Keratinocyte (primary cell): Measurements from ENCODE around the gene GRIK2. TPM values are rescaled to one million over a fixed set of nuclear protein-coding genes. Genes with fewer than 3 reads are reported as not detected.

Experiments used
- DNase-seq: peaks from one replicate; pipeline ENCODE4 v3.0.0-alpha.2; 2011; ENCODE audit warnings: low read depth, missing footprints, low spot score
- FAIRE-seq: peaks from 2 replicates; lab custom pipeline; 2011; peaks lifted over from hg19 to GRCh38; lab: Jason Lieb, UNC
- H2AFZ ChIP-seq: 2 replicates; pipeline ENCODE4 v1.6.0; 2012; ENCODE audit warnings: low read length, control low read depth, inconsistent platforms; ENCODE audit not compliant: control insufficient read depth
- H3K27ac ChIP-seq: 2 replicates; pipeline ENCODE4 v1.5.1; 2011; ENCODE audit warnings: low read length; ENCODE audit not compliant: control insufficient read depth, insufficient read depth
- H3K27me3 ChIP-seq: 3 replicates; pipeline ENCODE4 v1.6.0; 2011; ENCODE audit warnings: low read length; ENCODE audit not compliant: control insufficient read depth, insufficient read depth; ENCODE audit errors: extremely low read depth
- H3K36me3 ChIP-seq, 2 experiments: 2 replicates in 1 of 2; 3 replicates in 1 of 2; pipeline ENCODE4 v1.5.1; 2011; ENCODE audit warnings: low read length in 2 of 2, mild to moderate bottlenecking in 1 of 2; ENCODE audit not compliant: control insufficient read depth in 2 of 2, insufficient read depth in 2 of 2; ENCODE audit errors: extremely low read depth in 1 of 2
- H3K4me1 ChIP-seq: 3 replicates; pipeline ENCODE4 v1.5.1; 2011; ENCODE audit warnings: low read length; ENCODE audit not compliant: control insufficient read depth, insufficient read depth; ENCODE audit errors: extremely low read depth
- H3K4me2 ChIP-seq: 3 replicates; pipeline ENCODE4 v1.6.0; 2011; ENCODE audit warnings: low read depth, low read length; ENCODE audit not compliant: control insufficient read depth, insufficient read depth; ENCODE audit errors: extremely low read depth
- H3K4me3 ChIP-seq, 3 experiments: fragments of 200-600 bp in 1 of 3; sonication (generic) in 1 of 3; 2 replicates in 2 of 3; 3 replicates in 1 of 3; pipeline ENCODE4 v1.5.1; 2011 to 2016; ENCODE audit warnings: low read length in 3 of 3, mild to moderate bottlenecking in 3 of 3, control low read depth in 2 of 3, inconsistent platforms in 1 of 3, low read depth in 1 of 3, mixed read lengths in 1 of 3, mixed run types in 1 of 3, moderate library complexity in 1 of 3; ENCODE audit not compliant: control insufficient read depth in 2 of 3, insufficient read depth in 2 of 3; ENCODE audit errors: extremely low read depth in 1 of 3
- H3K79me2 ChIP-seq: 2 replicates; pipeline ENCODE4 v1.6.0; 2012; ENCODE audit warnings: low read length; ENCODE audit not compliant: control insufficient read depth, insufficient read depth
- H3K9ac ChIP-seq: 3 replicates; pipeline ENCODE4 v1.6.0; 2011; ENCODE audit warnings: low read length; ENCODE audit not compliant: control insufficient read depth, insufficient read depth; ENCODE audit errors: extremely low read depth
- H3K9me1 ChIP-seq: 3 replicates; pipeline ENCODE4 v1.6.0; 2011; ENCODE audit warnings: low read length; ENCODE audit not compliant: control insufficient read depth, insufficient read depth; ENCODE audit errors: extremely low read depth
- H3K9me3 ChIP-seq: 2 replicates; pipeline ENCODE4 v1.5.1; 2012; ENCODE audit warnings: low read depth, low read length; ENCODE audit not compliant: control insufficient read depth
- H4K20me1 ChIP-seq: 3 replicates; pipeline ENCODE4 v1.6.0; 2011; ENCODE audit warnings: low read length; ENCODE audit not compliant: control insufficient read depth, insufficient read depth; ENCODE audit errors: extremely low read depth
- CTCF ChIP-seq, 3 experiments: IDR thresholded peaks in 1 of 3; conservative IDR thresholded peaks in 1 of 3; optimal IDR thresholded peaks in 1 of 3; 2 replicates in 2 of 3; 3 replicates in 1 of 3; pipeline versions ENCODE3 to v1.5.1; 2011; ENCODE audit warnings: low read length in 3 of 3, mild to moderate bottlenecking in 3 of 3, moderate library complexity in 2 of 3, control low read depth in 1 of 3, inconsistent platforms in 1 of 3; ENCODE audit not compliant: insufficient read depth in 2 of 3; ENCODE audit errors: extremely low read depth in 1 of 3
- EZH2 ChIP-seq: IDR thresholded peaks from one replicate; pipeline ENCODE4 v1.6.1; 2012; ENCODE audit warnings: inconsistent platforms, mild to moderate bottlenecking, low read length, moderate library complexity
- dilution Hi-C: fragments of 300-500 bp; cut with MboI; formaldehyde crosslinking; loops from one replicate; pipeline ENCODE4 v1.7.0; 2020; ENCODE audit warnings: low sequenced_read_pairs; ENCODE audit not compliant: extremely low pct_ligation_motif_present
- polyA plus RNA-seq, 5 experiments: library from polyadenylated mRNA; depleted of rRNA in 3 of 5; stranded (reverse) in 3 of 5; stranded (forward) in 1 of 5; unstranded in 1 of 5; fragments of >200 nt; gene quantifications; 1 replicate in 1 of 5; 2 replicates in 3 of 5; 3 replicates in 1 of 5; pipeline versions ENCODE4 v1.2.1 to v1.2.3, GENCODE V29; 2011 to 2012; ENCODE audit warnings: missing spikeins in 2 of 5, low read depth in 1 of 5, low replicate concordance in 1 of 5

Gene GRIK2
- polyA plus RNA-seq, 1 donor (not counting 4 experiments of a cell fraction or from before 2014, with no cell fraction given) = 0.01 TPM

GRCh38 chr6:101806241-101806640 lies 412.7 kb downstream of the GRIK2 start:
- FAIRE-seq (no peak), DNase-seq (no peak)
- Histone ChIP-seq H3K27me3 (no peaks in the 10 kb centered on the region), H3K36me3 (no peaks in the 10 kb centered on the region), H3K4me2 (no peak overlapping the region), H3K9me3 (no peaks in the 10 kb centered on the region), H3K9ac (no peak overlapping the region), H3K9me1 (no peaks in the 10 kb centered on the region), H3K4me1 (no peaks in the 10 kb centered on the region), H3K4me3 (no peak overlapping the region), H4K20me1 (no peaks in the 10 kb centered on the region), H3K27ac (peak overlapping the region; percentile 27), H2AFZ (no peak overlapping the region), H3K79me2 (no peaks in the 10 kb centered on the region)
- TF ChIP-seq CTCF (optimal IDR thresholded peaks at IDR 0.05 in 1 of 3, IDR thresholded peaks at IDR 0.05 in 1 of 3, conservative IDR thresholded peaks at IDR 0.05 in 1 of 3; ENCODE audit: extremely low read depth in 1 of 3, insufficient read depth in 2 of 3, low read length in 3 of 3) = no peak
- TF ChIP-seq EZH2 = no peak
- dilution Hi-C loops = no loop called here

- Histone ChIP-seq H3K9me1 (no peaks in the 10 kb centered on the region), H3K79me2 (no peaks in the 10 kb centered on the region), H3K27ac (no peak overlapping the region), H3K4me1 (no peaks in the 10 kb centered on the region), H3K36me3 (no peaks in the 10 kb centered on the region), H3K4me2 (no peak overlapping the region), H2AFZ (no peak overlapping the region), H3K9me3 (no peaks in the 10 kb centered on the region), H4K20me1 (no peaks in the 10 kb centered on the region), H3K27me3 (no peaks in the 10 kb centered on the region), H3K9ac (no peak overlapping the region), H3K4me3 (no peak overlapping the region)
- no peak for TF ChIP-seq EZH2
- no peak for TF ChIP-seq CTCF (optimal IDR thresholded peaks at IDR 0.05 in 1 of 3, IDR thresholded peaks at IDR 0.05 in 1 of 3, conservative IDR thresholded peaks at IDR 0.05 in 1 of 3; ENCODE audit: extremely low read depth in 1 of 3, insufficient read depth in 2 of 3, low read length in 3 of 3)
- dilution Hi-C loops = no loop called here
- DNase-seq = no peak
- no peak for FAIRE-seq
Observed at GRCh38 chr6:101811108-101811507, 417.6 kb downstream of the GRIK2 start.
